Mesenchymal stem cell (in vitro differentiated cells and primary cell): ENCODE measurements around the gene FOXJ3.

Experiments
- DNase-seq: peaks from one replicate; pipeline ENCODE4 v3.0.0-alpha.2; 2013
- H2AFZ ChIP-seq: one replicate; pipeline ENCODE4 v1.6.1; 2013; ENCODE audit warnings: low read depth, mild to moderate bottlenecking, control low read depth, inconsistent platforms, low read length, moderate library complexity
- H2AK5ac ChIP-seq: 2 replicates; pipeline ENCODE4 v1.6.1; 2013; ENCODE audit warnings: low read length, moderate library complexity, mild to moderate bottlenecking, inconsistent platforms; ENCODE audit not compliant: severe bottlenecking
- H2BK120ac ChIP-seq: one replicate; pipeline ENCODE4 v1.6.1; 2013; ENCODE audit warnings: low read depth, mild to moderate bottlenecking, inconsistent platforms, low read length, moderate library complexity
- H2BK12ac ChIP-seq, 2 experiments: one replicate each; pipeline ENCODE4 v1.6.1; 2013; ENCODE audit warnings: inconsistent platforms in 2 of 2, low read length in 2 of 2, mild to moderate bottlenecking in 2 of 2, moderate library complexity in 2 of 2, control low read depth in 1 of 2
- H2BK15ac ChIP-seq: one replicate; pipeline ENCODE4 v1.6.1; 2013; ENCODE audit warnings: mild to moderate bottlenecking, low read depth, inconsistent platforms; ENCODE audit not compliant: poor library complexity, severe bottlenecking
- H2BK5ac ChIP-seq: 2 replicates; pipeline ENCODE4 v1.6.1; 2013; ENCODE audit warnings: low read depth, mild to moderate bottlenecking, low read length, control low read depth, inconsistent platforms; ENCODE audit not compliant: poor library complexity, severe bottlenecking
- H3K14ac ChIP-seq, 2 experiments: one replicate each; pipeline ENCODE4 v1.6.1; 2013; ENCODE audit warnings: inconsistent platforms in 2 of 2, low read length in 2 of 2, control low read depth in 1 of 2, mild to moderate bottlenecking in 1 of 2, moderate library complexity in 1 of 2
- H3K18ac ChIP-seq, 2 experiments: one replicate each; pipeline ENCODE4 v1.6.1; 2013; ENCODE audit warnings: inconsistent platforms in 2 of 2, low read length in 2 of 2, control low read depth in 1 of 2, low read depth in 1 of 2, mild to moderate bottlenecking in 1 of 2
- H3K23ac ChIP-seq, 2 experiments: one replicate each; pipeline ENCODE4 v1.6.1; 2013; ENCODE audit warnings: inconsistent platforms in 2 of 2, low read length in 2 of 2, mild to moderate bottlenecking in 2 of 2, moderate library complexity in 2 of 2, control low read depth in 1 of 2
- H3K27ac ChIP-seq: 2 replicates; pipeline ENCODE4 v1.5.1; 2013; ENCODE audit warnings: mild to moderate bottlenecking, moderate library complexity, low read length, control low read depth, inconsistent platforms; ENCODE audit not compliant: poor library complexity, severe bottlenecking
- H3K27me3 ChIP-seq, 2 experiments: 2 replicates each; pipeline versions ENCODE4 v1.6.1 to v1.7.0; 2013; ENCODE audit warnings: low read length in 2 of 2, mild to moderate bottlenecking in 2 of 2, moderate library complexity in 2 of 2, control low read depth in 1 of 2, inconsistent platforms in 1 of 2; ENCODE audit not compliant: control insufficient read depth in 1 of 2, insufficient read depth in 1 of 2
- H3K36me3 ChIP-seq, 2 experiments: 2 replicates each; pipeline versions ENCODE4 v1.6.1 to v1.7.0; 2013; ENCODE audit warnings: low read length in 2 of 2, control low read depth in 1 of 2, inconsistent platforms in 1 of 2, low read depth in 1 of 2, mild to moderate bottlenecking in 1 of 2; ENCODE audit not compliant: insufficient read depth in 2 of 2, control insufficient read depth in 1 of 2
- H3K4ac ChIP-seq, 2 experiments: one replicate each; pipeline ENCODE4 v1.6.1; 2013; ENCODE audit warnings: inconsistent platforms in 2 of 2, low read length in 2 of 2, mild to moderate bottlenecking in 2 of 2, moderate library complexity in 2 of 2, control low read depth in 1 of 2, low read depth in 1 of 2
- H3K4me1 ChIP-seq: 2 replicates; pipeline ENCODE4 v1.6.1; 2013; ENCODE audit warnings: low read depth, low read length, control low read depth; ENCODE audit not compliant: control insufficient read depth, insufficient read depth
- H3K4me2 ChIP-seq: 2 replicates; pipeline ENCODE4 v1.6.1; 2013; ENCODE audit warnings: low read length, mild to moderate bottlenecking, inconsistent platforms; ENCODE audit not compliant: poor library complexity, severe bottlenecking
- H3K4me3 ChIP-seq, 2 experiments: 2 replicates each; pipeline versions ENCODE4 v1.5.1 to v1.7.0; 2013; ENCODE audit warnings: low read length in 2 of 2, mild to moderate bottlenecking in 2 of 2, control low read depth in 1 of 2, low read depth in 1 of 2; ENCODE audit not compliant: insufficient read depth in 1 of 2
- H3K79me1 ChIP-seq: replicated peaks from 2 replicates; pipeline ENCODE4 v1.6.1; 2013; ENCODE audit warnings: mild to moderate bottlenecking, control low read depth, low read length, inconsistent platforms; ENCODE audit not compliant: poor library complexity, severe bottlenecking
- H3K9ac ChIP-seq: 2 replicates; pipeline ENCODE4 v1.7.0; 2013; ENCODE audit warnings: mild to moderate bottlenecking, low read length, moderate library complexity
- H3K9me3 ChIP-seq: 2 replicates; pipeline ENCODE4 v1.7.0; 2013; ENCODE audit warnings: mild to moderate bottlenecking, low read length; ENCODE audit not compliant: control insufficient read depth
- H4K8ac ChIP-seq: one replicate; pipeline ENCODE4 v1.6.1; 2013; ENCODE audit warnings: inconsistent platforms, mild to moderate bottlenecking, low read length, moderate library complexity
- H4K91ac ChIP-seq: one replicate; pipeline ENCODE4 v1.6.1; 2013; ENCODE audit warnings: mild to moderate bottlenecking, low read length, inconsistent platforms
- WGBS: methylation state at CpG from one replicate; pipeline ENCODE4 v1.1.7; 2013; ENCODE audit warnings: mixed read lengths; 5-methylcytosine and 5-hydroxymethylcytosine counted together

The FOXJ3 gene

GRCh38 chr1:42330215-42330614 is 4.8 kb downstream of the FOXJ3 start:
- H3K27ac ChIP-seq, result no peak overlapping the region
- H4K8ac ChIP-seq, result no peak overlapping the region
- H2BK120ac ChIP-seq, result no peak overlapping the region
- WGBS, result 92% methylated on average over 8 of the region's 10 CpGs
- H3K18ac ChIP-seq, result no peak overlapping the region
- H3K36me3 ChIP-seq, result no peaks in the 10 kb centered on the region
- no peak overlapping the region for H2BK5ac ChIP-seq
- no peak overlapping the region for H4K91ac ChIP-seq
- no peak overlapping the region for H2BK15ac ChIP-seq
- H2AK5ac ChIP-seq, result no peak overlapping the region
- H2AFZ ChIP-seq, result no peak overlapping the region
- H3K4me3 ChIP-seq, result no peak overlapping the region
- H2BK12ac ChIP-seq, result no peak overlapping the region
- H3K27me3 ChIP-seq, result no peaks in the 10 kb centered on the region
- H3K4me1 ChIP-seq, result peaks cover 1% of the 10 kb centered on the region
- H3K14ac ChIP-seq, result no peak overlapping the region
- H3K23ac ChIP-seq, result no peak overlapping the region
- H3K9me3 ChIP-seq, result no peaks in the 10 kb centered on the region
- no peak overlapping the region for H3K9ac ChIP-seq
- H3K4ac ChIP-seq, result no peak overlapping the region
- H3K79me1 ChIP-seq, result no peaks in the 10 kb centered on the region
- H3K4me2 ChIP-seq, result no peak overlapping the region
- no peak for DNase-seq

- no peak for DNase-seq
- Histone ChIP-seq H3K4me1 (peaks cover 1% of the 10 kb centered on the region), H3K4ac (no peak overlapping the region), H3K27me3 (no peaks in the 10 kb centered on the region), H2BK12ac (no peak overlapping the region), H3K79me1 (peaks cover 2% of the 10 kb centered on the region), H3K4me3 (no peak overlapping the region), H2BK5ac (no peak overlapping the region), H3K27ac (no peak overlapping the region), H2BK120ac (no peak overlapping the region), H3K9ac (no peak overlapping the region), H3K23ac (no peak overlapping the region), H3K14ac (no peak overlapping the region), H4K8ac (no peak overlapping the region), H3K18ac (no peak overlapping the region), H2BK15ac (no peak overlapping the region), H2AFZ (no peak overlapping the region), H3K36me3 (no peaks in the 10 kb centered on the region), H3K9me3 (no peaks in the 10 kb centered on the region), H3K4me2 (no peak overlapping the region), H2AK5ac (no peak overlapping the region), H4K91ac (no peak overlapping the region)
- 92% methylated on average over 1 of the region's 4 CpGs for WGBS
Observed at GRCh38 chr1:42328916-42329496, 6.0 kb downstream of the FOXJ3 start.

GRCh38 chr1:42328047-42328625 is 6.9 kb downstream of the FOXJ3 start:
- H3K4me3 ChIP-seq, result no peak overlapping the region
- DNase-seq, result no peak
- H3K18ac ChIP-seq, result no peak overlapping the region
- H3K9ac ChIP-seq, result no peak overlapping the region
- H3K27me3 ChIP-seq, result no peaks in the 10 kb centered on the region
- no peak overlapping the region for H4K8ac ChIP-seq
- H3K4me2 ChIP-seq, result no peak overlapping the region
- peaks cover 2% of the 10 kb centered on the region for H3K79me1 ChIP-seq
- peaks cover 0 to 3% of the 10 kb centered on the region in 2 experiments for H3K36me3 ChIP-seq
- WGBS, result 98% methylated on average over 4 of the region's 5 CpGs
- H3K27ac ChIP-seq, result no peak overlapping the region
- no peak overlapping the region for H2BK120ac ChIP-seq
- H3K4ac ChIP-seq, result no peak overlapping the region
- H3K14ac ChIP-seq, result no peak overlapping the region
- no peak overlapping the region for H2AFZ ChIP-seq
- H2AK5ac ChIP-seq, result no peak overlapping the region
- H4K91ac ChIP-seq, result no peak overlapping the region
- no peak overlapping the region for H2BK15ac ChIP-seq
- H2BK12ac ChIP-seq, result no peak overlapping the region
- no peak overlapping the region for H3K23ac ChIP-seq
- no peaks in the 10 kb centered on the region for H3K9me3 ChIP-seq
- H2BK5ac ChIP-seq, result no peak overlapping the region
- peaks cover 1% of the 10 kb centered on the region for H3K4me1 ChIP-seq

GRCh38 chr1:42325014-42325402 is 10.0 kb downstream of the FOXJ3 start:
- Histone ChIP-seq H2AK5ac (no peak overlapping the region), H3K4me1 (no peaks in the 10 kb centered on the region)

More at GRCh38 chr1:42325014-42325402, 10.0 kb downstream of the FOXJ3 start:
- Histone ChIP-seq H3K23ac (no peak overlapping the region), H3K4ac (no peak overlapping the region), H3K27me3 (no peaks in the 10 kb centered on the region), H2AFZ (no peak overlapping the region), H4K8ac (no peak overlapping the region), H3K9me3 (no peaks in the 10 kb centered on the region), H3K4me3 (no peak overlapping the region), H2BK120ac (no peak overlapping the region), H3K9ac (no peak overlapping the region), H3K18ac (no peak overlapping the region), H3K36me3 (peaks cover 0 to 3% of the 10 kb centered on the region in 2 experiments), H4K91ac (no peak overlapping the region), H2BK5ac (no peak overlapping the region), H2BK15ac (no peak overlapping the region), H3K79me1 (peaks cover 2% of the 10 kb centered on the region), H3K4me2 (no peak overlapping the region), H3K27ac (no peak overlapping the region), H2BK12ac (no peak overlapping the region), H3K14ac (no peak overlapping the region)
- 97% methylated on average over 2 of the region's 2 CpGs for WGBS
- no peak for DNase-seq
